Middle frontal gyrus (tissue), 1 donor: ENCODE data around the gene CELSR1.

Experiments used
- DNase-seq: peaks from one replicate; pipeline ENCODE4 v3.0.0-alpha.2; 2015; ENCODE audit warnings: low spot score; ENCODE audit errors: extremely low spot score

The CELSR1 gene

DNA sequence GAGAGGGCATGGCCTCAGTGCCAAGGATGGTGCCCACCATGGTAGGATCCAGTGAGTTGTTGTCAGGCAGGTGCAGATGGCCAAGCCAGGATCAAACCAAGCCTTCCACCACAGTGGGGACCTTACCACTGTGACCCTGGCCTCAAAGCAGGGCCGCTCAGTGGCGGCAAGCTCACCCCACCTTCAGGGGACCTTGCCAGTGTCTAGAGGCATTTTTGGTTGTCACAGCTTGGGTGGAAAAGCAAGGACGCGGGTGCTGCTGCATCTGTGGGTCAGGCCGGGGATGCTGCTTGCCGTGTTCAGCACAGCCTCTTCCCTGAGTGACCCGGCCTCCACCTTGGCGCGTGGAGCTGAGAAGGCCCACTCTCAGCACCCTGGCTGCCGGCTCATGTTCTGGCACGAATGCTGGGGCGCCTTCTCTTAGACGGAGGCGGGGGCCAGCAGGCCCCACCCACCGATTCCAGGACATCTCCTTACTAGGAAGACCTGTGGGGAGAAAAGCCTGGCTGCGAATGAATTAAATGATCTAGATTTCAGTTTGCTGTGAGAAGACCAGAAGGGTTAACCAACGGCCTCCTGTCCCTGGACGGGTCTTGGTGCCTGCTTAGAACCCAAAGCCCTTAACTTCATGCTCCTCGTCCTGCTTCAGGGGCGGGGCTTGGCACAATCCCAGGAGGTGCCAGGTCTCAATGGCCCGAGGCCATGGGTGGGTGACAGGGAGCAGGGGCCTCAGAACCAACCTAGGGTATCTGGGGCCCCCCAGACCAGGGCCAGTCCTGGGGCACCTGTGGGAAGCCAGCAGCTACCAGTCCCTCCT is 183.0 kb downstream of the CELSR1 start:
- no peak for DNase-seq

DNA sequence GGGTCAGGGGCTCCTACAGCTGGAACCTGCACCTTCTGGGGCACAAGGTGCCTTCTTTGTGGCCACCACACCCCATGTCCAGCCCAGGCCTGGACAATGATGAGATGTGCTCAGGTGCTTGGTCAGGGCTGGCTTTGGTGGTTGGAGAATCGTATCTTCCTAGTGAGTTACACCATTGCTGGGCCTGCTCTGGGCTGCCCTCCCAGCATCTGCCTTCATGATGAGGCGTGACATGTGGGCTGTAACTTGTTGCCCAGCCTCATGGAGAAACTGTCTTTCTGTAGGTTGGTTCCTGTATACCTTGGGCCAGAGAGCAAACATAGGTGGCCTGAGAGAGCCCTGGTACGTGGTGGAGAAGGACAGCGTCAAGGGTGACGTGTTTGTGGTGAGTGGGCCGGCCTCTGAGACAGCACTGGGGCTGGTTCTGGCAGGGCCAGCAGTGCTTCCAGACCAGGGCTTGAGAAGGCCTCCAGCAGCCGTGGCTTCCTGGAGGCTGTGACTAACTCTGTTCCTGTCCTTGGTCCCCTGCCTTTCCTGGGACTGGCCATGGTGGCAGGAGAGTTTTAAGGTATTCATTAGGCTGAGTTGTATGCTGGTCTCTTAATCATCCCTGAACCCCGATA is 183.8 kb downstream of the CELSR1 start:
- no peak for DNase-seq

DNA sequence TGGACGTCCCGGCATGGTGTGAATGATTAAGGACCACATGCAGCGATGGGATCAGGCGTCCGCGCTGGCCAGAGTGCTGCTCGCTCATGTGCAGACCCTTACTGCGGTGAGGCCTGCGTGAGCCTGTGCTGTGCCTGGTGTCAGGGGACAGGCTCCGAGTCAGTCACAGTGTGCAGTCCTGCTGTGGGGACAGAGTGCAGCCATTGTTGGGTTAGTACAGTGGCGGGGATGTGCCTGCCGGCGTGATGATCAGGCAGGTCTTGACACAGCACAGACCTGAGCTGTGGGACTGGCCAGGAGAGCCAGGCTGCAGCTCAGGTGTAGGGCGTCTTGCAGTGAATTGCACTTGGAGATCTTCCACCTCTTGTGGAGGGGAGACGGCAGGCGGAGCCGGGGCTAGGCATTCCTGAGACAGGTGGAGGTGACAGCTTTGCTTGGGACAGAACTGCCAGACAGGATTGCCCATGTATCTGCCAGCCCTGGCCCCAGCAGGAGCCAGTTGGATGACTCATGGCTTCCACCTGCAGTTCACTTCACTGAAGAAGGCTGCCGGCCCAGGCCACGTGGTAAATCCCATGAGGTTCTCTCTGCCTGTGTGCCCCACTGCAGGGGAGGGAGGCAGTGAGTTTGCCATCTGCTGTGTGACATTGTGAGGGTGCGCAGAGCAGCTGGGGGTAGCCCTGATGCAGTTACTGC is 184.6 kb downstream of the CELSR1 start:
- peak; percentile 25 for DNase-seq

DNA sequence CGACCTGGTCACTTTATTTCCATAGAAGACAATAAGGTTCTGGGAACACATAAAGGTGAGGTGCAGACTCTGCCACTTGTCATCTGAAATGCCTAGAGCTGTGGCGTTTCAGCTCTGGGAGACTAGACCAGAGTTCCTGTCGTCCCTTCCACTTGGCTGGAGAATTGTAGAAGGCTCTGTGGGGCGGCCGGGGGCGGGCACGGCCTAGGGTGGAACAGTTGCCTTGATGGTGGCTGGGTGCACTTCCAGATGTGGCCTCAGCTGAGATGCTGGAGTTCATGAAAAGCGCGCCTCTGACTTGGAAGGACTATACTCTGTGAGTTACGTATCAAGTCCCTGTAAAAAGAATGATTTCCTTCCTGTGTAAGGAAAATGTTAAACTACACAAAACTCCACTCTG is 185.1 kb downstream of the CELSR1 start:
- no peak for DNase-seq

DNA sequence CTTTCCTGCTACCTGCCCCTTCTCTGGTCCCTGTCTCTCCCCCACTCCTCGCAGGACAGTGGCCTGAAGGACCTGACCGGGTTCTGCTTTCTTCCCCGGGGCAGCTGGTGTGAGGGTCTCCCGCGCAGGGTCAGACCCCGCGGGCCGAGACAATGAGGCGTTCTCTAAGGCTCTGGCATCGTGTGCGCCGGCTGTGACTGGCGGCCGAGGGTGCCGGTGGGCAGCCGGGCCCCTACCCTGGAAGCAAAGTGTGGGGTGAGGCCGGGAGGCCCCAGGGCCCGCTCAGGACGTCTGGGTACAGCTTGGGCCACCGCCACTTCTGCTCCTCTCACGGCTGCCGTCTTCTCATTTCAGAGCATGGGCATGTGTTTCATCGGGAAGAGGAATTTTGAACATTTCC is 185.7 kb downstream of the CELSR1 start:
- no peak for DNase-seq

DNA sequence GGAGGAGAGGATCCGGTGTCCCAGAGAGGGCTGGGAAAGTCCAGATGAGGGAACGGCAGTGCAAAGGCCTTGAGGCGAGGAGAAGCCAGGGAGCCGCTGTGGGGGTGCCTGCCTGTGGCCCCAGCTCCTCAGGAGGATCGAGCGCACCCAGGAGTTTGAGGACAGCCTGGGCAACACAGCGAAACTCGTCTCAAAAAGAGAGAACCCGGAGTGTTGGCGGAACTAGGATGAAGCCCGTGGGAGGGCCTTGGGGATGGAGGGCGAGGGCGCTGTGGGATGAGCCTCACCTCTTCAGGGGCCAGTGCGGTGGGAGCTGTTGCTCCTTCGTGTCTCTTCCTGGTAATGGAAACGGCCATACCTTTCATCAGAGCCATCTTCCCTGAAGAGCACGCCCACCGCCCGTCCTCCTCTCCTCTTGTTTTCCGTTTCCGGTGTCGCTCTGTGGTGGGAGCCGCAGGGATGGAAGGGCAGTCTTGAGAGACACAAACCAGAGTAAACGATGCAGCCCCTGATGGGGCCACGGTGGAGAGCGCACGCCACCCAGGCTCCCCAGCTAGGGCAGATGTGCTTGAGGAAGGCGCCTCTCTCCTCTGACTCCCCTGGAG is 186.2 kb downstream of the CELSR1 start:
- DNase-seq: no peak

DNA sequence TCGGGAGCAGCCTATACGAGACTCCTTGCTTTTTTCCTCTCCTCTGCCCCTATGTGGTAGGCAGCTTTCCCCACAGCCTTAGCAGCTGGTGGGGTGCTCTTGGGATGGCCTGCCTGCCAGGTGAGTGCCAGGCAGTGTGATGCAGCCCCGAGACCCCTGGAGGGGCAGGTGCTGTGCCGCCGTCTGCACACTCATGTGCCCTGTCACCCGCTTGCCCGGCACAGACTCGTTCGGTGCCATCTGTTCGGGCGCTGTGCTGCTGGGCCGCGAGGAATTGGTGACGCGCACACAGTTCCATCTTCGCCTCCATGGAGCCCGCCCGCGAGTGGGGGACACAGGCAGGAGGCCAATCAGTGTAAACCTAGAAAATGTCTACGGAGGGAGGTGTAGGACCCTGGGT is 186.8 kb downstream of the CELSR1 start:
- DNase-seq: no peak

DNA sequence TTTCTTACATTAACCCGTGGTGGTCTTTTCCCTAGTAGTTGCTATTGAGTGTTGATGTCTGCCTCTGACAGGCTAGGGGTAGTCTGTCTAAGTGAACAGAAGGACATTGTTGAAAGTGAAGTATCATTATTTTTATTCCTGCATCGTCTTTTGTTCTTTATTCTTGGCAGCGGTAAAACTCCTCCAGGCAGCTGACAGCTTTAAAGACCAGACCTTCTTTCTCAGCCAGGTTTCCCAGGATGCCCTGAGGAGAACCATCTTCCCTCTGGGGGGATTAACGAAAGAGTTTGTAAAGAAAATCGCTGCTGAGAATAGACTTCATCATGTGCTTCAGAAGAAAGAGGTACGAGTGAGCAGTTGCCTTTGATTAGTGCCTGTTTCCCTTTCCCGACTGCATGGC is 187.3 kb downstream of the CELSR1 start:
- no peak for DNase-seq

DNA sequence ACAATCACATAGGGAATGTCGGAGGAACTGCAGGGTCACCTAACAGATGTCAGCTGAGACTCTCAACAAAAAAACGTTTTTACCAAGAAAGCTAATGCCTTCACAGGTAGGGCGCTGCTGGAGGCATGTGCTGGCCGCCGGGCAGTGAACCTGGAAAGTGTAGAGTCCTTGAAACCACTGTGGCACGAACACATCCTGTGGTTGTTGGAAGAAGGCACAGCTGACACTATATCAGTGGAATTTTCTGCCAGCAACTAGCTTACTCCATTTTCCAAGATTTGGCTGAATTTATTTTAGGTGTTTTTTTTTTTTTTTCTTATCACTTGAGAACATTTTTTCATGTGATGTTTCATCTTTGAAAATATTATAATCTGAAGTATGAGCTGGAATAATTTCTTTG is 187.7 kb downstream of the CELSR1 start:
- no peak for DNase-seq

DNA sequence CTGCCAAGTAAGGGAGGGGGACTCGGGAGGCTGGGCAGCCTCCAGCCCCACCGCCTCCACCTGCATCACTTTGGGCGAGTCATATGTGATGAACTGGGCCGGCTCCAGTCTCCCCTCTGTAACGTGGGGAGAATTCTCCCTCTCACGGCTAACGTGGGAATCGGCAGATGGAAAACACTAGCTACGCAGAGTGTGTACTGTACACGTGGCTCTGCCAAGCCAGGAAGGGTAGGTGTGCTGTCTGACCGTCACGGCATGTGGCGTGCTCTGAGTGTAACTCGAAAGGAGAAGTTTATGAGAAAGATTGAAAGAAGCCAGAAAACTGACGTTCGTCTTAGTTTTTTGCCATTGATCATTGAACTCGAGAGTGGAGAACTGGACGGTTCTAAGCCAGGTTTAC is 188.2 kb downstream of the CELSR1 start:
- DNase-seq: no peak

DNA sequence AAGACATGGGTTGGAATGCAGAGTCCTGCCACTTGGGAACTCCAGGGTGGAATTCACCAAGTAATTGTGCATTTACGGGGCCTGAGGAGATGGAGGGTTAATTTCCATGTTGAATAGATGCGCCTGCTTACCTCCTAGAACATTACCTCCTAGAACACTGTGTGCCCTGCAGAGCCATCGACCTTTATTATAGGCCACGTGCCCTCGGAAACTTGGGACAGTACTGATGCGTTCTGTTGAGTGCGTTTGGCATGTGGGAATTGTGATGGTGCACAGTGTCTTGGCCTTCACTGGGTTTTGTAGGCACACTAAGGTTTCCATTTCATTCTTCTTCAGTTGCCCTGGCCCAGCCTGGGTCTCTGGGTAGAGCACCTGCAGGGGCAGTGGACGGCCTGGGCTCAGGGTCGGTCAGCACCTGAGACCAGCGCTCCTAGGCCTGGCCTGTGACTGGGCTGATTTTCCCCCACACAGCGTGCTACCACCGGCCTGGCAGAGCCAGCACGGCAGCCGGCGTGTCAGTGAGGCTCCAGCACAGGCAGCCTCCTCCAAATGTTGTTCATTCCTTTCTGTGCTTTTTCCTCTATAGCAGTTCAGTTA is 189.2 kb downstream of the CELSR1 start:
- DNase-seq: no peak

DNA sequence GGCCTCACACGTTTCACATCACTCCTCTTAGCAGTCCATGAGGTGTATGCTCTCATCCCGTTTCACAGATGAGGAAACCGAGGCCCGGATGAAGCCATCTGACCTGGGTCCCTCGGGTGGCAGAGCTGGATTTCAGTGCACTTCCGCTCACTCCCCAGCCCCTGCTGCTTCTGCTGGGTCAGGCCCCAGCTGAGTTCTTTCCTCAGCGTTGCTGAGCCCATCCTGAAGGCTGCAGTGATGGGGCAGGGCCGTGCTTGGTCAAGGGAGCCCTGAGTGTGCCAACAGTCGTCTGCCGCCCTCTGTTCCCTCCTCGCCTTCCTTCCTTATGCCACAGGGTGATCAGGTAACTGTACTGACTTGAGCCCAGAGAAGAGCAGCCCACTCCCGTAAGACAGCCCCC is 189.8 kb downstream of the CELSR1 start:
- DNase-seq: no peak

DNA sequence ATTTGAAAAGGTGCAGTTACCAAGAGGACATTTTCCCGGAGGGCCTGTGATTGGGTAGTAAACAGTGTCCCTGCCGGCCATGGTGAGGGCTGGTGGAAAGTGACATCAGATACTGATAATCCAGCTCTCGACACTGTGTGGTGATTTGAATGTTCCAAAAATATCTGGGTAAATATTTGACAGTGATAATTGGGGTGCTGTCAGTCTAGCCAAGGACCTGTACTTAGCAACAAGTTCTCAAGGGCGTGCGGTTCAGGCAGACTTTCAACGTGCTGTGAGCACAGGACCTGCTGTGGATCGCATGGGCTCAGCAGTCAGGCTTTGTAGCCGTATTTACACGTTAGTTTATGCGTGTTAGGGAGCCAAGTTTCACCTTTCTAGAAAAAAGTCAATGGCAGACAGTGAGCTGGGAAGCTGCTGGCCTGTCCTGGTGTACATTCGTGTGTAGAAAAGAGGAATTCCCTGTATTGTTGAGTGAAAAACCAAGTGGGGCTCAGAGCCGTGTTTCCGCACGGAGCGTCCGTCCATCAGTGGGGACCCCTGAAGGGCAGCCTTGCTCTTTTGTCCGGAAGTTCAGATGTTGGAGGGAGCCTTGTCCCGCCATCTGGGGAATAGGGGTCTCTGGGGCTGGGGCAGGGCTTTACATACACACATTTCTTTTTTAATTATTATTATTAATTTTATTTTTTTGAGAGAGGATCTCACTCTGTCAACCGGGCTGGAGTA is 190.6 kb downstream of the CELSR1 start:
- no peak for DNase-seq

DNA sequence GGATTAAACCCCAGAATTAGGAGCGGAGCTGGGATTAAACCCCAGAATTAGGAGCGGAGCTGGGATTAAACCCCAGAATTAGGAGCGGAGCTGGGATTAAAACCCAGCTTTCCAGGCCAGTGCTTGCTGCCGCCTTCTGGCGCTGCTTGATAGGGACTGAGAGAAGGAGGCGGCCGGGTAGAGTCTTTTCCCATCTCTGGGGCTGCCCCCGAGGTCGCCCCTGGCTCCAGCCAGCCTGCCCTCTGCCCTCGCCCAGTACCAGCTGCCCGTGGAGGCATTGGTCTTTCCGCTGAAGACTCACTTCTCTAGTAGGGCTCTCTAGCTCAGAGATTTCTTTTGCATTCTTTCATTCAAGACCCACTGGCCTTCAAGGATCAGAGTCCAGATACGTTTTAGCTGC is 196.7 kb downstream of the CELSR1 start:
- no peak for DNase-seq

DNA sequence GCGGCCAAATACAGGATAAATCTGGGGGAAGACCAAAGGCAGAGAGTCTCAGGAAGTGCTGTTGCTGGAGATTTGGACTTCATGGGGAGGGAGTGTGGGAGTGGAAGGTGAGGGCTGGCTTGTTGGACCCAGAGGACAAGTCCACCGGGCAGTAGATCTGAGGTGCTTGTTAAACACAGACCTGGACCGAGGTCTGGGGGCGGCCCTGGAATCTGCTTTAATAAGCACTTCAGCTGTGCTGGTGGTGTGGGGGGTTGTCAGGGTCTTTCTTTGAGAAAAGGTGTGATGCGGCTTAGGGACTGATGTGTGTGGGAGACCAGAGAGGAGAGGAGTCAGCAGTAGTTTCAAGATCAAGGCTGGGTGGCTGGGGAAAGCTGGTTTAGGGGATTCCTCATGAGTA is 197.5 kb downstream of the CELSR1 start:
- no peak for DNase-seq

DNA sequence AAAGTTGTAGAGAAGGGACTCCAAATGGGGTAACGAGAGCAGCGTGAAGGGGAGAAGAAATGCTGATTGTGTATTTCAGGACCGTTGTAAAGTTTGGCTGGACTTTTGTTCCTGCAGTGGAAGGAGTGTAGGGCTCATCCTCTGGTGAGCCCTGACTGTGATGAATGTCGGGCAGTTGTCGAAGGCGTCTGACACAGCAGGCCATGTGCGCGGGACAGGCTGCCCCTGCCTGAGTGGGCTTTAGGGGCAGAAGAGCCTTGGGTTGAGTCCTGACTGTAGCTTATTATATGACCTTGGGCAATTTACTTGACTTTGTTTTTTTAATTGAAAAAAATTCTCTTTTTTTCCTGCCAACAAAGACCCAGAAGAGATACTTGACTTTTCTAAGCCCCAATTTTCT is 198.8 kb downstream of the CELSR1 start:
- DNase-seq: no peak

DNA sequence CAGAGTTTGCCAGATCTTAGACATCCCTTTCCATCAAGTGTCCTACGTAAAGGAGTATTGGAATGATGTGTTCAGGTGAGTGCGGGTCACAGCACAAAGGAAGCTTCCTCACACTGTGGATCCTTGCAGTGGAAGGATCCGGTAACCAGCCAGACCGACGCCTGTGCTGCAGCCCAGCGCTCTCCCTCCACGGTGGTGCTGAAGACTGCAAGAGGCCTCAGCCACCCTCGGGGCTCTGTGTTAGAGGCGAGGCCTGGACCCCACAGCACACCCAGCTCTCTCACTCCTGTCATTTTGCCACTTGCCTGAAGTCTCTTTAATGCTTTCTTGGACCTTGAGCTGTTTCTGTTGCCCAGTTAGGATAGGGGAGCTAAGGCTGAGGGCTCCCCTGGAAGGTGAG is 199.6 kb downstream of the CELSR1 start:
- DNase-seq: no peak

DNA sequence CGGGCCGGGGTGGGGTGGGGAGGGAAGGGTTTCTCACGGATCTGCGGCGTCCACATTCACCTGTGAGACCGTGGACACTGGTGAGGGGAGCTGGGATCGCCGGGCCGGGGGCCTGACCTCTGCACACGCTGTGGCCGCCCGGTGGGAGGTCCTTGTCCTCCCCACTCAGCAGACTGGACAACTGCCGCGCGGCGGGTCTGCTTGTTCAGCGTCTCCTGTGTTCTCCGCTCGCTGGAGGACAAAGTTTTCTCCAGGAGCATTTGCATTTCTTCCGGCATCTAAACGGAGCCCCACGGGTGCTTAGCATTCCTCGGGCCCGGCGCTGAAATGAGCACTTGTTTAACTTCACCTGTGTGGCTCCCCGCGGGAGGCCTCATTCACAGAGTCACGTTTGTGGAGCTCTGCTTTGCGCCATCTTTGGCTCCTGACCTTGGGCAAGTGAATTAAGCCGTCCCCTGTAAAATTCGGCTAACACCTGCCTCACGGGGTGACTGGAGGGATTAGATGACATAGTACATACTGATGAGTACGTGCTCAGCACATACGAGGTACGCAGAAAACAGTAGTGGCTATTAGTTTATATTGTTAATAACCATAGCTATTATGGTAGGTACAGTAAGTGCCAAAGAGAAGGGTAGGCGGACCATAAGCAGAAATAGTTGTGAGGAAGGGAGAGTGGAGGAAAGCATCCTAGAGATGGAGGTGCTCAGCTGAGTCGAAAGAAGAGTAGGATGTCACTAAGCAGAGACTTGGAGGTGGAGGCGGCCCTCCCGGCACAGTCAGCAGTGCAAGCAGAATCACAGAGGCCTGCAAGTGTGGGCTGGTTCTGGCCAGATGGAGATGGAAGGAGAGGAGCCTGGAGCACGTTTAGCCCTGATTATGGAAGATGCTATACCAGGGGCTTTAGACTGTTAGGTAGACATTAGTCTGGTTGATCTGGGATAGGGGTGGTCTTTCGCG is 201.0 kb downstream of the CELSR1 start:
- no peak for DNase-seq

DNA sequence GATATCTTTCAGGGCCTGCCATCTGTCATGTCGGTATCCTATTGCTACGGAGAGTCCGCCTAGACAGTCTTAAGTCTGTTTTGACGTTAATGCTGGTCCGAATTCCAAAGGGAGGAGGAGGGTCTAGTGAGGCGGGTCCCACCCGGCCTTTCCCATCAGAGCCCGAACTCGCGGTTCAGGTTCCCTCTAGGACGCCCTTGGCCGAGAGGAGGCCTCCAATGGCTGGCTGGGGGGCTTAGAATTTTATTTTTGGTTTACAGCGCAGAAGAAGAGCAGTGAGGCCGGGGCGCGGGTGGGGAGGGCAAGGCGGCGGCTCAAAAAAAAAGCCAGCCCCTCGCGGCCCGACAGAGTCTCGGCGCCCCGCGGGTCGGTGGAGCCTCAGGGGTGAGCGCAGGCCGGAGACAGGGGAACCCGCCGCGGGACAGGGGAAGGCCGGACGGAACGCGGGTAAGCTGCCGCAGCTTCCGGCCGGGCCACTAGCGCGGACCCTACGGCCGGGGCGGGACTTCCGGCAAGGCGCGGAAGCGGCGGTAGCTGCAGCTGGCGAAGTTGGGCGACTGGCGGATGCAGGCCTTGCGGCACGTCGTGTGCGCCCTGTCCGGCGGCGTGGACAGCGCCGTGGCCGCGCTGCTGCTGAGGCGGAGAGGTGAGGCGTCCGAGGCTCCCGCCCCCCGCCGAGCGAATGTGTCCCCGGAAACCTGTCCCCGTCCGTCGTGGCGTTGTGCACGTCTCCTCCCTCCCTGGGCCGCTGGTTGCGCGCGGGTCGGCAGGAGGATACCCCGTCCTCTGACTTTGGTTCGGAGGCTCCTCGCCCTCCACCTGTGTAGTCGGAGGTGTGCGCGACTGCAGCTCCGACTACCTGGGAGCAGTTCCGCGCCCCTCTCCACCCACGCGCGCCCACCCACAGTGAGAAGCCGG is 202.0 kb downstream of the CELSR1 start, which contains the start of gene TRMU:
Gene TRMU, plus strand, starts transcription at position 514 of the 918 bp plus-strand sequence. Its CDS starts 51 bp downstream, at position 565.
- DNase-seq: peak; percentile 85
